ENCODE measurements around the gene PLCB4.

DNA sequence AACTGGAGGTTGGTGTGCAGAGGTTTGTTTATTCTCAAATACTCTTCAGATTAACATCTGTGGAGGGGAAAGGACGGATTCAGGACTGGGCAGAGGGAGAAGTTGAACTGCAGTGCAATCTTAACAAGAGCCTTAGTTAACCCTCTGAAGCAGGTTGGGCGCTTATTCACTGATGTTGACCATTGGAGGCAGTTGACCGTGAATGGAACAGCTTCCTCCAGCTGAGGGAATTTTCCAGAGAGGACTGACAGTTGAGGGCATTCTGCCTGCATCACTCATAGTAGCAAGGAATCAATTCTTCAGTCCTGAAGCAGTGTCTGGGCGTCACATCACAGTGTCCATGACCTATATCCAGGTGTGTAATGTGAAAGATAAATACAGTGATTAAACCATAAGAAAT lies 80.9 kb downstream of the PLCB4 start:
- TF ChIP-seq, protein P1, sequence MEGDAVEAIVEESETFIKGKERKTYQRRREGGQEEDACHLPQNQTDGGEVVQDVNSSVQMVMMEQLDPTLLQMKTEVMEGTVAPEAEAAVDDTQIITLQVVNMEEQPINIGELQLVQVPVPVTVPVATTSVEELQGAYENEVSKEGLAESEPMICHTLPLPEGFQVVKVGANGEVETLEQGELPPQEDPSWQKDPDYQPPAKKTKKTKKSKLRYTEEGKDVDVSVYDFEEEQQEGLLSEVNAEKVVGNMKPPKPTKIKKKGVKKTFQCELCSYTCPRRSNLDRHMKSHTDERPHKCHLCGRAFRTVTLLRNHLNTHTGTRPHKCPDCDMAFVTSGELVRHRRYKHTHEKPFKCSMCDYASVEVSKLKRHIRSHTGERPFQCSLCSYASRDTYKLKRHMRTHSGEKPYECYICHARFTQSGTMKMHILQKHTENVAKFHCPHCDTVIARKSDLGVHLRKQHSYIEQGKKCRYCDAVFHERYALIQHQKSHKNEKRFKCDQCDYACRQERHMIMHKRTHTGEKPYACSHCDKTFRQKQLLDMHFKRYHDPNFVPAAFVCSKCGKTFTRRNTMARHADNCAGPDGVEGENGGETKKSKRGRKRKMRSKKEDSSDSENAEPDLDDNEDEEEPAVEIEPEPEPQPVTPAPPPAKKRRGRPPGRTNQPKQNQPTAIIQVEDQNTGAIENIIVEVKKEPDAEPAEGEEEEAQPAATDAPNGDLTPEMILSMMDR (IDR thresholded peaks at IDR 0.05), result no peak
- no peak for TF ChIP-seq POLR2A (IDR thresholded peaks at IDR 0.05)

Data from testis (tissue), 2 donors.